Measurements from ENCODE around the gene VRK1. TPM values are rescaled to one million over a fixed set of nuclear protein-coding genes. Genes with fewer than 3 reads are reported as not detected.

VRK1 gene
- total and polyA plus RNA-seq, 10 of the 15 experiments (the other 5 are each of a cell fraction or from before 2014, with no cell fraction given) = 50.9 to 137 (median 84.7) TPM

DNA sequence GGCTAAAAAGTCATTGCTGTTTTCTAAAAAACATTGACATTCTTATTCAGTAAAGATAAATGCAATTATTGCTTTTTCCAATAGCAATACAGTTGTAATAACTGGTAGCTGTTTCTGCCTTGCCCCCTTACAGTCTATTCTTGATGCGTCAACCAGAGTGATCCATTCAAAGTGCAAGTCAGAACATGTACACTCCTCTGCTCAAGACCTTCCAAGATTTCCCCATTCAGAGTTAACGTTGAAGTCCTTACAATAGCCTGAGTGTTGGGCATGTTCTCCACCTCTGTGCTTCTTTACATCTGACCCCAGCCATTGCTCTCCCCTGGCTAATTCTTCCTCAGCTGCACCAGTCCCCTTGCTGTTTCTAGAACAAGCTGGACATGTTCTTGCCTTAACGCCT lies 24.3 kb downstream of the VRK1 start:
- no peak overlapping the region for H3K27ac ChIP-seq (ENCODE audit: control insufficient read depth, insufficient read depth)
- no peaks in the 10 kb centered on the region for H3K36me3 ChIP-seq (ENCODE audit: control insufficient read depth in 2 of 2, insufficient read depth in 2 of 2, low read length in 1 of 2)
- H3K9ac ChIP-seq (ENCODE audit: control insufficient read depth, insufficient read depth, low read length) = no peak overlapping the region
- BruUV-seq (replicated peaks) = no TSS peak
- 100% methylated on average over 3 of the region's 3 CpGs for WGBS (ENCODE audit: insufficient coverage, insufficient replicate concordance, low lambda C conversion rate, missing lambda C conversion rate)
- H3K9me3 ChIP-seq (replicated peaks; ENCODE audit: control insufficient read depth, insufficient read depth, low read length) = no peaks in the 10 kb centered on the region; the same call in 1 of the 3 replicates
- FAIRE-seq (no peak), DNase-seq (ENCODE audit: low read depth, low spot score) (no peak), ATAC-seq (no peak)
- no peak overlapping the region for H2AFZ ChIP-seq (ENCODE audit: control insufficient read depth, low read depth, low read length)
- no peaks in the 10 kb centered on the region for H4K20me1 ChIP-seq (ENCODE audit: control insufficient read depth, insufficient read depth)
- H3K79me2 ChIP-seq (ENCODE audit: control insufficient read depth, insufficient read depth, low read length) = peaks cover 59% of the 10 kb centered on the region
- POLR2A ChIA-PET = interaction anchor here (0.6 kb wide), 1 partner anchor 383 kb away, joined by 3 read pairs; no protein-coding TSS in a partner anchor
- H3K4me2 ChIP-seq (ENCODE audit: control insufficient read depth, insufficient read depth) = no peak overlapping the region
- TF ChIP-seq NFIC (IDR thresholded peaks at IDR 0.05; ENCODE audit: low read depth, low read length) (no peak), HCFC1 (IDR thresholded peaks at IDR 0.05; ENCODE audit: low read length) (no peak), NFYA (IDR thresholded peaks at IDR 0.05; ENCODE audit: borderline replicate concordance, low read depth, low read length) (no peak), FOS (IDR thresholded peaks at IDR 0.05; ENCODE audit: borderline replicate concordance, extremely low read depth, insufficient read length) (no peak), YBX1 (IDR thresholded peaks at IDR 0.05) (no peak), TARDBP (IDR thresholded peaks at IDR 0.05; ENCODE audit: borderline replicate concordance) (no peak), POLR2AphosphoS5 (IDR thresholded peaks at IDR 0.05; ENCODE audit: low read length) (no peak), NR2C1 (IDR thresholded peaks at IDR 0.05) (no peak), JUND (IDR thresholded peaks at IDR 0.05; ENCODE audit: low read depth, low read length) (no peak), CBX3 (IDR thresholded peaks at IDR 0.05; ENCODE audit: borderline replicate concordance, low read depth) (no peak), JUNB (IDR thresholded peaks at IDR 0.05) (no peak), GATAD2B (conservative IDR thresholded peaks at IDR 0.05; ENCODE audit: low read depth) (no peak), MYB (IDR thresholded peaks at IDR 0.05; ENCODE audit: borderline replicate concordance, low read depth, low read length) (no peak), ESRRA (IDR thresholded peaks at IDR 0.05; ENCODE audit: low read length) (no peak), CREB1 (IDR thresholded peaks at IDR 0.05; ENCODE audit: low read depth) (no peak), HDGF (IDR thresholded peaks at IDR 0.05) (no peak), SMARCA5 (IDR thresholded peaks at IDR 0.05) (no peak)
- TF ChIP-seq, protein P1, sequence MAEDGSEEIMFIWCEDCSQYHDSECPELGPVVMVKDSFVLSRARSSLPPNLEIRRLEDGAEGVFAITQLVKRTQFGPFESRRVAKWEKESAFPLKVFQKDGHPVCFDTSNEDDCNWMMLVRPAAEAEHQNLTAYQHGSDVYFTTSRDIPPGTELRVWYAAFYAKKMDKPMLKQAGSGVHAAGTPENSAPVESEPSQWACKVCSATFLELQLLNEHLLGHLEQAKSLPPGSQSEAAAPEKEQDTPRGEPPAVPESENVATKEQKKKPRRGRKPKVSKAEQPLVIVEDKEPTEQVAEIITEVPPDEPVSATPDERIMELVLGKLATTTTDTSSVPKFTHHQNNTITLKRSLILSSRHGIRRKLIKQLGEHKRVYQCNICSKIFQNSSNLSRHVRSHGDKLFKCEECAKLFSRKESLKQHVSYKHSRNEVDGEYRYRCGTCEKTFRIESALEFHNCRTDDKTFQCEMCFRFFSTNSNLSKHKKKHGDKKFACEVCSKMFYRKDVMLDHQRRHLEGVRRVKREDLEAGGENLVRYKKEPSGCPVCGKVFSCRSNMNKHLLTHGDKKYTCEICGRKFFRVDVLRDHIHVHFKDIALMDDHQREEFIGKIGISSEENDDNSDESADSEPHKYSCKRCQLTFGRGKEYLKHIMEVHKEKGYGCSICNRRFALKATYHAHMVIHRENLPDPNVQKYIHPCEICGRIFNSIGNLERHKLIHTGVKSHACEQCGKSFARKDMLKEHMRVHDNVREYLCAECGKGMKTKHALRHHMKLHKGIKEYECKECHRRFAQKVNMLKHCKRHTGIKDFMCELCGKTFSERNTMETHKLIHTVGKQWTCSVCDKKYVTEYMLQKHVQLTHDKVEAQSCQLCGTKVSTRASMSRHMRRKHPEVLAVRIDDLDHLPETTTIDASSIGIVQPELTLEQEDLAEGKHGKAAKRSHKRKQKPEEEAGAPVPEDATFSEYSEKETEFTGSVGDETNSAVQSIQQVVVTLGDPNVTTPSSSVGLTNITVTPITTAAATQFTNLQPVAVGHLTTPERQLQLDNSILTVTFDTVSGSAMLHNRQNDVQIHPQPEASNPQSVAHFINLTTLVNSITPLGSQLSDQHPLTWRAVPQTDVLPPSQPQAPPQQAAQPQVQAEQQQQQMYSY (CRISPR knock-in tag; IDR thresholded peaks at IDR 0.05) = no peak
- TF ChIP-seq, protein P2, sequence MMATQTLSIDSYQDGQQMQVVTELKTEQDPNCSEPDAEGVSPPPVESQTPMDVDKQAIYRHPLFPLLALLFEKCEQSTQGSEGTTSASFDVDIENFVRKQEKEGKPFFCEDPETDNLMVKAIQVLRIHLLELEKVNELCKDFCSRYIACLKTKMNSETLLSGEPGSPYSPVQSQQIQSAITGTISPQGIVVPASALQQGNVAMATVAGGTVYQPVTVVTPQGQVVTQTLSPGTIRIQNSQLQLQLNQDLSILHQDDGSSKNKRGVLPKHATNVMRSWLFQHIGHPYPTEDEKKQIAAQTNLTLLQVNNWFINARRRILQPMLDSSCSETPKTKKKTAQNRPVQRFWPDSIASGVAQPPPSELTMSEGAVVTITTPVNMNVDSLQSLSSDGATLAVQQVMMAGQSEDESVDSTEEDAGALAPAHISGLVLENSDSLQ (IDR thresholded peaks at IDR 0.05) = no peak
- TF ChIP-seq, protein P3, sequence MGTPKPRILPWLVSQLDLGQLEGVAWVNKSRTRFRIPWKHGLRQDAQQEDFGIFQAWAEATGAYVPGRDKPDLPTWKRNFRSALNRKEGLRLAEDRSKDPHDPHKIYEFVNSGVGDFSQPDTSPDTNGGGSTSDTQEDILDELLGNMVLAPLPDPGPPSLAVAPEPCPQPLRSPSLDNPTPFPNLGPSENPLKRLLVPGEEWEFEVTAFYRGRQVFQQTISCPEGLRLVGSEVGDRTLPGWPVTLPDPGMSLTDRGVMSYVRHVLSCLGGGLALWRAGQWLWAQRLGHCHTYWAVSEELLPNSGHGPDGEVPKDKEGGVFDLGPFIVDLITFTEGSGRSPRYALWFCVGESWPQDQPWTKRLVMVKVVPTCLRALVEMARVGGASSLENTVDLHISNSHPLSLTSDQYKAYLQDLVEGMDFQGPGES (IDR thresholded peaks at IDR 0.05) = no peak
- no peak overlapping the region for H3K4me3 ChIP-seq
- no peaks in the 10 kb centered on the region for H3K4me1 ChIP-seq (ENCODE audit: control insufficient read depth, insufficient read depth, low read length)
- in situ Hi-C loops (cut with MboI) (no loop called here), intact Hi-C loops (cut with micrococcal nuclease; ENCODE audit: unreplicated experiment) (no loop called here)
- CTCF ChIA-PET = interaction anchor here (0.8 to 3.3 kb wide), 2 partner anchors 10 to 32 kb away, joined by 3 to 12 read pairs; no protein-coding TSS in a partner anchor
- RAD21 ChIA-PET (ENCODE audit: unreplicated experiment) = no interaction called here
- no peaks in the 10 kb centered on the region for H3K27me3 ChIP-seq (replicated peaks in 1 of 2; ENCODE audit: control insufficient read depth in 2 of 2, insufficient read depth in 2 of 2, low read length in 1 of 2)
- SMC1A ChIA-PET (ENCODE audit: uncharacterized antibody, unreplicated experiment) = interaction anchor here (0.7 to 2.3 kb wide), 2 partner anchors 10 to 41 kb away, joined by 3 to 6 read pairs; no protein-coding TSS in a partner anchor

All from GM12878 (cell line).